GM21390 (cell line): ENCODE data around the gene POMGNT1.

Experiments
- ATAC-seq: cut with Tn5 transposase; IDR thresholded peaks from one replicate; pipeline ENCODE4 v1.9.1; 2021; ENCODE audit not compliant: unreplicated experiment

POMGNT1 gene

DNA sequence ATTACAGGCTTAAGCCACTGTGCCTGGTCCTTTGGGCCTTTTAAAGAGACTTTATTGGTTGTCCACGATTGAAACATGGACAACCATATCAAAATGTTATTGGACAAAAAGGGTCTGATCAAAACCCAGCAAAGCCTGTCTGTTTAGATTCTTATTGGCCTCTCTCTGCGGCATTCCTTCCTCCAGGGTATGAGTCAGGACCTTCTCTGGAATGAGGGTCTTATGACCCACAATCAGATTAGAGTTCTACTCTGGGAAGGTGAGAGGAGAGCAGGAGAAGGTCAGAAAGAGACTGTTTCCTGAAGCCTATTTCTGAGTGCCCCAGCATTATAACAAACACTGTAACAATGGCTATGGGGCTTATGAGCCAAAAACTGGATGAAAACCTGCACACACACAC, 12.8 kb upstream of the POMGNT1 start:
- ATAC-seq: no peak

DNA sequence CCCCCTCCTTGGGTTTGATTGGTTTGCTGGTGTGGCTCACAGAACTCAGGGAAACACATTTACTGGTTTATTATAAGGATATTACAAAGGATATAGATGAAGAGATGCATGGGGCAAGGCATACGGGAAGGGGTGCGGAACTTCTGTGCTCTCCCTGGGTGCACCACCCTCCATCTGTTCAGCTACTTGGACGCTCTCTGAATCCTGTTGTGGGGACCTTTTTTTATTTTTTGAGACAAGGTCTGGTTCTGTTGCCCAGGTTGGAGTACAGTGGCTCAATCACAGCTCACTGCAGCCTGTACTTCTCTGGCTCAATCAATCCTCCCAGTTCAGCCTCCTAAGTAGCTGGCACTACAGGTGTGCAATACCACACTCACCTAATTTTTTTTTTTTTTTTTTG, 12.3 kb upstream of the POMGNT1 start:
- no peak for ATAC-seq

- ATAC-seq: no peak
Measured at GRCh38 chr1:46206399-46206798, 8.2 kb upstream of the POMGNT1 start.

DNA sequence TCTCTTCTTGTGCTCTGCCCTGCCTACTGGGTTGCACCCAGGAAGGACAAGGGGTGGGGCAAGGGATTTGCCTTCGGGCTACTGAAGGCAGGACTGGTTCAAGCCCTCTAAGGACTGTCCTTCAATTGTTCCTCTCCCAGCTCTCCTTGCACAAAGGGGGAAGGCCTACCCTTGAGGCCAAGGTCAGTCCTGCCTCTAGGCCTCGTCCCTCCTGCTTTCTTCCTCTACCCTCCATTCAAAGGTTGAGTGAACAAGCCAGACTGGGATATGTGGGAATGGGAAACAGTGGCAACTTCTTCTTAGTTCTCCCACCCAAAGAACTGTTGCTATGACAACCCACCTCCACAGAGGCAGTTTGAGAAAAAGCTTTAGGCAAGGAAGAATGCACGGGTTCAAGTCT, 7.6 kb upstream of the POMGNT1 start:
- no peak for ATAC-seq

- ATAC-seq: no peak
Measured at GRCh38 chr1:46205141-46205540, 6.9 kb upstream of the POMGNT1 start.

- no peak for ATAC-seq
Measured at GRCh38 chr1:46204406-46204742, 6.1 kb upstream of the POMGNT1 start.

DNA sequence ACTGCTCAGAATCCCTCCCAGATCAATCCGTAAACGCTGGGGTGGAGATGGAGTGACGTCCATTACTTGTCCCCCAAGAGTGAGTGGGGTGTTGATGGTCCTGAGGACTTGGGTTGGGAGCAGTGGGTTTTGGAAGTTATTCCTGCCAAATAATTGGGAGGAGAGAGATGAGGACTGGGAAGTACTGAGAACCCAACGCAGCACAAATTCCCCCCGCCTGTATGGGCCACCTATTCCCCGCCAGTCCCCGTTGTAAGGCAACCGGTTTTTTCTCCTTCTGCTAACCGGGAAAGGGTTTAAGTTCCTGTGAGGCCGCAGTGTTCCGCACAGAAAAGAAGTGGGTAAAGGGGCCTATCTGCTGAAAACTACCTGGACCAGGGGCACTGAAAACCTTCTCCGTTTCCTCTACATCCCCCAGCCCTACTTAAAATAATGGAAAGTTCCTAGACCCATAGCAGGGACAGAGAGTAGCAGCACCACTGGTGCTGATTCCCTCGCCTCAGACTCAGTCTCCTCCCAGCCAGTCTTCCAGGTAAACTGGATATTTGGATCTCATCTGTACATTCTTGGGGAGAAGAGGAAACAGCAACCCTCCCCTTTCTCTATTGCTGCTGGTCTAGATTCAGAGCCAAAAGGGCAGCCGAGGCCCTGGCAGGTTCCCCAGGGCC, 5.6 kb upstream of the POMGNT1 start:
- no peak for ATAC-seq

GRCh38 chr1:46199233-46199749, 1.1 kb upstream of the POMGNT1 start:
- no peak for ATAC-seq

DNA sequence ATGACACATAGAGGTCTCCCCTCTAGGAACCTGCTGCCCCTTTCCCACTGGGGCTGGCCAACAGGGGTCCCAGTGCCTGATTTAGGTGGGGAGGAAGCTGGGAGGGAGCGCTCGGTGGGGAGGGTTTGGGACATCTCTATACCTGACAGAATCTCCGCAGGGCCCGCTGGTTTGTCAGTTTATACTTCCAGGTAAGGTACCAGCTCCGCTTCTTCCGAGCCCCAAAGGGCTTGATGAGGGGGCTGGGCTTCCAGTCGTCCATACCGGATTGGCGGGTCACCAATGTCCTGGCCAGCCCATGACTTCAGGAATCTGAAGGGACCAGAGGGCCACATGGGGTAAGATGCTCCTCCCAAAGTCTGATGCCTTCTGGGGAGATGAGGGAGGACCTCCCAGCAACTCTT, 672 bp downstream of the POMGNT1 start:
- ATAC-seq: no peak

DNA sequence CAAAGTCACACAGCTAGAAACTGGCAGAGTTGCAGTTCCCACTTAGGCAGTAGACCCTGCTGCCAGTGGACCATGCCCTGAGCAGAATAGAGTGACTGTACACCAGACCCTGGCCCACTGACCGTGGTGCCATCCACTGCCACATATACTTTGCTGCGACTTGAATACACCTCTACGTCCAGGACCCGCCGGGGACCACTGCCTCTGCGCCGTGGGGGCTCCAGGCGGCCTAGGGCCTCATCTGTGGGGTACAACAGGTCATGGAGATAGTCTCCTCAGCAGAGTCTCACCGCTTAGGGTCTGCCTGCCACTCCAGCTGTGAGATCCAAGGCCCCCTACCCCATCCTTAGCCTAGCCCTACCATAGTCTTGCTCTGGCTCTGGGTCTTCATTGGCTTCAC, 1.6 kb downstream of the POMGNT1 start:
- ATAC-seq: no peak

GRCh38 chr1:46194641-46195193, 3.5 kb downstream of the POMGNT1 start:
- ATAC-seq: no peak

- ATAC-seq: no peak
Measured at GRCh38 chr1:46193984-46194570, 4.2 kb downstream of the POMGNT1 start.

DNA sequence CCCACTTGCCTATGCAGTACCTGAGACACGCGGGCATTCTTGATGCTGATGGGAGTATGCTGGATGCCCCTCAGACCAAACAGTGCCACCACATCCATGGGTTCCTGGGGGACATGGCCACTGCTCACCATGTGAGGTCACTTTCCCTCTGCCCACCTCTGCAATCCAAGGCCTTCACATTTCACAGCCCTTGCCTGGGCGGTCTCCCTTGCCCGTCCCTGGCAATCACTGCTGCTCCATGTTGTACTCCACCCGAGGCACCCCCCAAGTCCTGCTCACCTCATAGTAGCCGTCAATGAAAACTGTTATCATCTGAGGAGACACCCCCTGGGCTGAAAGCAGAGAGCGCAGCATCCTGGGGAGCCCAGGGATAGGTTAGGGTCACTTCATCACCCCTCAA, 4.9 kb downstream of the POMGNT1 start:
- ATAC-seq: no peak

GRCh38 chr1:46192171-46192570, 6.1 kb downstream of the POMGNT1 start:
- no peak for ATAC-seq

GRCh38 chr1:46191033-46191701, 7.1 kb downstream of the POMGNT1 start:
- ATAC-seq: no peak

GRCh38 chr1:46190539-46190938, 7.7 kb downstream of the POMGNT1 start:
- no peak for ATAC-seq

DNA sequence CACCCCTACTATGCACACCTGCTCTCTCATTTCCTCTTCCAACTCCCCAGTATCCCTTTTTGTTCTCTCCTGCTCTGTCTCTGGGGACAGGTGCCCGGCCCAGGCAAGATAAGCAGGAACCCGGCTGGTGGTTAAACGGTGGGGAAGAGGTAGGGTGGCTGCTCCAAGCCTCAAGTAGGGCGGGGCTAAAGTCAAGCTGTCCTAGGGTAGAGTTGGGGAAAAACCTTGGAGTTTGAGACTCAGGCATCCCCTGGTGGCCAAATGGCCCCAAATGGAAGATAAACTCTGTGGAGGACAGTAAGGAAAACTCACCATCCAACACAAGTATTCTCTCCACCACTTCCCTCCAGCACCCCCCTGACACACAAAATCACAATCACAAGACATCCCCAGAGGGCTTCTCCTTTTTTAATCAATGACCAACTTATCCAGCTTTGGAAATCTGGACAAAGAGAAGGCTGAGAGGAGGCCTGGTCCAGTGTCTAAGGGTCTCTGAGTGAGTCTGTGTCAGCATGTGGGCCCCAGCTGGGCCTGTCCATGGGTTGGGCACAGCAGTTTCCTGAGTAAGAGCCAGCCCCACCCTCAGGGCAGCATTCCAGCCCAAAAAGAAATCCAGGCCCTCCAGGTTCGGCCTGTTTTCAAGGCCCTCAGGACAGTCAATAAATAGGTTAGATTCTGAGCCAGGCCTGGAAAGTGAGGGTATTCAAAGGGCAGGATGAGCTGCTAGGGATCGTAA, 9.8 kb downstream of the POMGNT1 start:
- ATAC-seq: no peak

DNA sequence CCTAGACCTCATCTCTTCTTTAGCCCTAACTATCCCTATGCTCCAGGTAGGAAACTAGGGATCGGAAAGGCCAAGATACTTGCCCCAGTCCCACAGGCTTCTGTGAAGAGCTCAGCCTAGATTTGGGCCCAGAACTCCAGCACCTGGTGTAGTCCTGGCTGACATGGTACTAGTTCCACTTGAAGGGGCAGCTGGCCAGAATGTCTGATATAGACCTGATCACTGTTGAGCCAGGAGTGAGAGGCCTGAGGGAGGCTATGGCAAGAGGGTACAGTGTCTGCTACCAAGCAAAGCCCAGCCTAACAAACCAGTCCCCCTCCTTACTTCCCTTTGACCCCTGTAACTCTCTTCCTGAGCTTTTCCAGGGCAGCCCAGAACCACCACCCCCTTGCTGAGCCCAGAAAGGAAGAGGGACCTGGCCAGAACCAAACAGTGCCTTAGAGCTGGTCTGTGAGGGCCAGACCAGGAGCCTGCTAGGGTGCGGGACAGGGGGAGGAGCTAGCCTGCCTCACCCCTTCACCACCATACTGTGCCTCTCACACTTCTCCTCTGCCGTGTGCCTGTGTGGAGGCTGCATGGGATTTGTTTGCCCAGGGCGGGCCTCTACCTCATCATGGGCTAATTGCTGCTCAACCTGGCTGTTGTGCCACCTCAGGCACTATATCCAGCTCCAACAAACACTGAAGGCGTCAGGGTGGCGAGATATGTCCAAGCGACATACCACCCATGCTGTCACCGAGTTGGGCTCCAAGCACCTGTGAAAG, 10.9 kb downstream of the POMGNT1 start:
- no peak for ATAC-seq

DNA sequence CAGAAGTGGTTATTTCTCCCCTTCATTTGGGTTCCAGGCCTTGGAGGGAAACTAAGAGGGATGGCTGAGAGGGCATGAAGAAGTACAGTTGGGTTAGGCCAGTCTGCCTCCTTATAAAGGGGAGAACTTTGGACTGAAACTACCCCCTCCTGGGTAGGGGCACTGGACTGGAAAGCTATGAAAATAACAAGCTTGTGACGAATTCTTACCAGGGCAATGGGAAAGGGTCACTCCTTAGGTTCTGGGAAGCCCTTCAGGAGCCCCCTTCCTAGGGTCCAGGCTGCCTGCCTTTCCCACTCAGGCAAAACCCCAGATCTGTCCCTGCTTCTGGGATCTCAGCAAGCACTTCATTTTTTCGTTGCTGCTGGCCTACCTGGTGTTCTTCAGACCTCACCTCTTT, 12.2 kb downstream of the POMGNT1 start:
- no peak for ATAC-seq

GRCh38 chr1:46184920-46185658, 13.1 kb downstream of the POMGNT1 start:
- ATAC-seq: no peak
